ENCODE data around the gene HCFC1.

Gene HCFC1

DNA sequence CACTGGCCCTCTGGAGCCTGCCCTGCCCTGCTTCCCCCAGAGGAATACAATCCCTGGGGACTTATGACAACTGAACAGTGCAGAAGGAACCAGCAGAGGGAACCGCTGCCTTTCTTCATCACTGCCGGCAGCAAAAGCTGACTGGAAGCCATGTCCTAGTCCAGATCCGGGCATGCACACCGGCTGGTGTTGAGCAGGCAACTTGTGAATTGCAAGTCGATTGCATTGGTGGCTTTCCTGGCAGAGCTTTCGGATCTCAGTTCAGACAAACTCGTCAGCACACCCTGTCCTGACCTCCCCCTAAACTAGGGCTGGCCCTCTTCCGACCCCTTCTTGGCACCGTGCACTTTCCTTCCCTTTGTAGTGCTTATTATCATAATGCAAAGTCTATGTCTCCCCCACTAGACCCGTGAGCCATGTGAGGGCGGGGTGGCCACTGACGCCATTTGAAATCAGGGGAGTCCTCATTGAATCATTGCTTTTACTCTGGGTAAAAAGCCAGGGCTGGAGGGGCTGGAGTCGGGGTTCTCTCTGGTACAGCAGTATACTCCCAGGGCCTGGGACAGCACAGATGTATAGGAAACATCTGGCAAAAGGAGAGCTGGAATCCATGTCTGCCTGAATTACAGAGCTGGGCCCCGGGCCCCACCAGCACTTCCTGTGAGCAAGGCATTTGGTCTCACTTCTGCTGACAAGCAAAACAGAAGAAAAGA is 47.3 kb downstream of the HCFC1 start:
- Histone ChIP-seq H3K27me3 (ENCODE audit: insufficient read depth, poor library complexity, severe bottlenecking) (no peaks in the 10 kb centered on the region), H3K4me3 (ENCODE audit: severe bottlenecking) (no peak overlapping the region), H3K4me1 (ENCODE audit: insufficient read depth, poor library complexity, severe bottlenecking) (no peaks in the 10 kb centered on the region), H3K36me3 (ENCODE audit: low read depth) (no peaks in the 10 kb centered on the region), H3K9me3 (ENCODE audit: severe bottlenecking) (no peaks in the 10 kb centered on the region), H3K27ac (ENCODE audit: poor library complexity, severe bottlenecking) (no peak overlapping the region)
- TF ChIP-seq, protein P1, sequence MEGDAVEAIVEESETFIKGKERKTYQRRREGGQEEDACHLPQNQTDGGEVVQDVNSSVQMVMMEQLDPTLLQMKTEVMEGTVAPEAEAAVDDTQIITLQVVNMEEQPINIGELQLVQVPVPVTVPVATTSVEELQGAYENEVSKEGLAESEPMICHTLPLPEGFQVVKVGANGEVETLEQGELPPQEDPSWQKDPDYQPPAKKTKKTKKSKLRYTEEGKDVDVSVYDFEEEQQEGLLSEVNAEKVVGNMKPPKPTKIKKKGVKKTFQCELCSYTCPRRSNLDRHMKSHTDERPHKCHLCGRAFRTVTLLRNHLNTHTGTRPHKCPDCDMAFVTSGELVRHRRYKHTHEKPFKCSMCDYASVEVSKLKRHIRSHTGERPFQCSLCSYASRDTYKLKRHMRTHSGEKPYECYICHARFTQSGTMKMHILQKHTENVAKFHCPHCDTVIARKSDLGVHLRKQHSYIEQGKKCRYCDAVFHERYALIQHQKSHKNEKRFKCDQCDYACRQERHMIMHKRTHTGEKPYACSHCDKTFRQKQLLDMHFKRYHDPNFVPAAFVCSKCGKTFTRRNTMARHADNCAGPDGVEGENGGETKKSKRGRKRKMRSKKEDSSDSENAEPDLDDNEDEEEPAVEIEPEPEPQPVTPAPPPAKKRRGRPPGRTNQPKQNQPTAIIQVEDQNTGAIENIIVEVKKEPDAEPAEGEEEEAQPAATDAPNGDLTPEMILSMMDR (IDR thresholded peaks at IDR 0.05; ENCODE audit: poor library complexity, severe bottlenecking), result no peak
- no peak for ATAC-seq (ENCODE audit: low read depth)
- DNase-seq (ENCODE audit: low spot score), result no peak

DNA sequence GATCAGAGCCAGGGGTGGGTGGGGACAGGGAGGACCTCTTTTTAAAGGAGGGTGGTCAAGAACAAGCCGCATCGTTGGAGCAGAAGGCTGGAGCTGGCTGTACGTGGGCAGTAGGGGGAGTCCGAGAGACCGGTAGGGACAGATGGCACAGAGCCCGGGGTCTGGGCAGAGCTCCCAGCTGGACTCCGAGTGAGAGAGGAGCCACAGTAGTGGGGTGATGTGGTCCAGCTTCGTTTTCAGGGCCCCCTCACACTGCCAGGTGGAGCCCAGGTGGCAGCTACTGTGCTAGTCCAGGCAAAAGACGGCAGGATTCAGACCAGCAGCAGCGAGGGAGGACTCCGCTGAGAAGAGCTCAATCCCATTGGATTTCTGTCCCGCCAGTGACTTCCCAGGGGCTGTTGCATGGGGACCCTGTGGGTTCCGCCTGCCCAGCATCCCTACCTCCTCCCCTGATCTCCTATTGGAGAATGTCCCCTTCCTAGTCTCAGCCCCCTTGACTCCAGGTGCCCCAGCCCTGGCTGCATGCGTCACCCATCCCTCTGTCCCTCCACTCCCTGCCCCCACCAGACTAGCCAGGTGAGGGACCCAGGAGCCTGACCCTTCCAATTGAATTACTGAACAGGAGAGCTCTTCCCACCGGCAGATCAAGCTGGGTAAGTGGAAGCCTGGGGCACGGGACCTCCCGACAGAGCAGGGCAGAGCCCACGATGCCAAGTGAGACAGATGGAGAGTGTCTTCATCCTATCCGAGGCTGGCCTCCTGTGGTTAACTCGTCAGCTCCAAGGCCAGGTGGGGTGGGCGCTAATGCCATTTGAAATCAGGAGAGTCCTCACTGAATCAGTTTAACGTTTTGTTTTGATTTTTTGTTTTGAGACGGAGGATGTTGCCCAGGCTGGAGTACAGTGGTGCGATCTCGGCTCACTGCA is 48.4 kb downstream of the HCFC1 start:
- H3K9me3 ChIP-seq (ENCODE audit: severe bottlenecking), result no peaks in the 10 kb centered on the region
- no peaks in the 10 kb centered on the region for H3K36me3 ChIP-seq (ENCODE audit: low read depth)
- H3K27me3 ChIP-seq (ENCODE audit: insufficient read depth, poor library complexity, severe bottlenecking), result no peaks in the 10 kb centered on the region
- no peak overlapping the region for H3K27ac ChIP-seq (ENCODE audit: poor library complexity, severe bottlenecking)
- TF ChIP-seq, protein P1 (IDR thresholded peaks at IDR 0.05; ENCODE audit: poor library complexity, severe bottlenecking), result peak; percentile 44
- DNase-seq (ENCODE audit: low spot score) (no peak), ATAC-seq (ENCODE audit: low read depth) (peak; percentile 36; the same call in 1 of the 3 replicates)
- no peak overlapping the region for H3K4me3 ChIP-seq (ENCODE audit: severe bottlenecking)
- H3K4me1 ChIP-seq (ENCODE audit: insufficient read depth, poor library complexity, severe bottlenecking), result peaks cover under 1% of the 10 kb centered on the region

DNA sequence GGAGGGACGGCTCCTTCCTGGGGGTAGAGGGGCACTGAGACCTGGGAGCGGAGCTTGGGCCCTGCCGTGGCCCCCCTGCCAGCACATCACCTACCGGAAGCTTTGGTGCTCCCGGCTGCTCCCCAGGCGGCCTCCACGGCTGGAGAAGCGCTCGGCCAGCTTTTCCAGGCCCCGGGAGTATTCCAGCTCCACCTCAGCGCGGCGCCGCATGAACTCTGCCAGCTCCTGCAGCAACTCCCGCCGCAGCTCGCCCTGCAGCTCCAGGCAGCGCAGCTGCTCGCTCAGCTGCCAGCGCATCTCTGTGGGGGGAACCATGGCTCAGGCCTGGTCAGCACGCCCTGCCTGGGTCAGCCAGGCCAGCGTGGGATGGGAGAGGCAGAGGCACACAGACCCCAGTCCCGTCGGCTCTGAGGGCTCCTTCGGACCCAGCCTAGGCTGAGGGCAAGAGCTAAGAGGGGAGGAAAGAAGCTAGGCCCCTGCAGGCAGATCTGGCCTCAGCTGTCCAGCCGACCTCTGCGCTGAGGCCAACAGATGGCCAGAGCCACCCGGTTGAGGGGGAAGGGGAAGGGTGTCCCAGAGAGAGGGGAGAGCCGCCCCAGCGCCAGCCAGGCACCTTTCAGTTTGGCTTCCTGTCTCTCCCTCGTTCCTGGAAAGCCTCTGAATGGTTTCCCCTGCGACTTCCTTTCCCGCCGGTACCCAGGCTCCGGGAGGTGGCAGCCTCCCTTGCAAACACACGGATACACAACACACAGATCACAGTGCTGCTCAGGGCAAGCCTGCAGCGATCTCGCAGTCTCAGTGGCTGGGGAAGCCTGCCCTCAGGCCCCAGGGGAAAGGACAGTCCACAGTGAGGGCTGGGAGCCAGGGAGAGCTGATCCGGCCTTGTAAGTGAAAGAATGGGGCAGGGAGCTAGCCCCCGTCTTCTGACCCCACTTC is 49.8 kb downstream of the HCFC1 start:
- no peak for ATAC-seq (ENCODE audit: low read depth)
- no peaks in the 10 kb centered on the region for H3K27me3 ChIP-seq (ENCODE audit: insufficient read depth, poor library complexity, severe bottlenecking)
- no peaks in the 10 kb centered on the region for H3K36me3 ChIP-seq (ENCODE audit: low read depth)
- TF ChIP-seq, protein P1 (IDR thresholded peaks at IDR 0.05; ENCODE audit: poor library complexity, severe bottlenecking), result no peak
- peaks cover 8% of the 10 kb centered on the region for H3K4me1 ChIP-seq (ENCODE audit: insufficient read depth, poor library complexity, severe bottlenecking)
- H3K9me3 ChIP-seq (ENCODE audit: severe bottlenecking), result no peaks in the 10 kb centered on the region
- H3K4me3 ChIP-seq (ENCODE audit: severe bottlenecking), result no peak overlapping the region
- no peak overlapping the region for H3K27ac ChIP-seq (ENCODE audit: poor library complexity, severe bottlenecking)
- DNase-seq (ENCODE audit: low spot score), result no peak

DNA sequence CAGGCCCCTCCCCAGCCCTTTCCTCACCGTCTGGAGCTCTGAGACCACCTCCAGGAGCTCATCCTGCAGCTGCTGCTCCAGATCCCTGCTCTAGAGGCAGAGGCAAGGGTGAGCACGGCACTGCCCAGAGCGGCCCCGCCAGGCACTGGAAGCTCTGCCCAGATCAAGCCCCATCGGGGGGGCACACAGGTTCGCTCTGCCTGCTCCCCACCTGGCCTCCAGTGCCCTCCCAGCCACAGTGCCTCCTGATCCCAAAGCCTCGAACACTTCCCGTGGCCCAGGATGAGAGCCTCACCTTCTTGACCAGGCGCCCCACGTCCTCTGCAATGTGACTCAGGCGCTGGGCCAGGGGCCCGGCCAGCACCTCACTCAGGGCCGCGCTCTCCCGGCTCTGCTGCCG is 50.5 kb downstream of the HCFC1 start:
- Histone ChIP-seq H3K4me1 (ENCODE audit: insufficient read depth, poor library complexity, severe bottlenecking) (peaks cover 8% of the 10 kb centered on the region), H3K4me3 (ENCODE audit: severe bottlenecking) (no peak overlapping the region), H3K27ac (ENCODE audit: poor library complexity, severe bottlenecking) (no peak overlapping the region), H3K9me3 (ENCODE audit: severe bottlenecking) (no peaks in the 10 kb centered on the region), H3K36me3 (ENCODE audit: low read depth) (no peaks in the 10 kb centered on the region), H3K27me3 (ENCODE audit: insufficient read depth, poor library complexity, severe bottlenecking) (no peaks in the 10 kb centered on the region)
- TF ChIP-seq, protein P1 (IDR thresholded peaks at IDR 0.05; ENCODE audit: poor library complexity, severe bottlenecking), result no peak
- DNase-seq (ENCODE audit: low spot score), result no peak
- no peak for ATAC-seq (ENCODE audit: low read depth)
